Naive B cell (primary cell): ENCODE data around the gene CADPS. TPM values are rescaled to one million over a fixed set of nuclear protein-coding genes. Genes with fewer than 3 reads are reported as not detected.

Experiments
- ATAC-seq, 2 donors: fragments of 150-1000 bp; cut with Tn5 transposase; 2 replicates each; pipeline ENCODE4 v1.10.0; 2021; ENCODE audit warnings: low read depth in 2 of 2, mild to moderate bottlenecking in 2 of 2, moderate library complexity in 2 of 2
- DNase-seq: peaks from one replicate; pipeline ENCODE4 v3.0.0; 2022
- H3K27ac Mint-ChIP-seq, 6 donors: one replicate each; pipeline ENCODE4 v1.8.0; 2020 to 2022; ENCODE audit warnings: mild to moderate bottlenecking in 6 of 6, mixed read lengths in 6 of 6, moderate library complexity in 5 of 6, inconsistent platforms in 2 of 6
- H3K27me3 Mint-ChIP-seq, 3 donors: one replicate each; pipeline ENCODE4 v1.8.0; 2021 to 2022; ENCODE audit warnings: mixed read lengths in 3 of 3, mild to moderate bottlenecking in 1 of 3
- H3K36me3 Mint-ChIP-seq, 2 donors: one replicate each; pipeline ENCODE4 v1.8.0; 2020 to 2022; ENCODE audit warnings: mixed read lengths in 2 of 2, inconsistent platforms in 1 of 2, mild to moderate bottlenecking in 1 of 2
- H3K4me1 Mint-ChIP-seq, 3 donors: one replicate each; pipeline ENCODE4 v1.8.0; 2020 to 2022; ENCODE audit warnings: mixed read lengths in 3 of 3, inconsistent platforms in 1 of 3, mild to moderate bottlenecking in 1 of 3, moderate library complexity in 1 of 3
- H3K4me3 Mint-ChIP-seq, 8 donors: one replicate each; pipeline ENCODE4 v1.8.0; 2020 to 2022; ENCODE audit warnings: mild to moderate bottlenecking in 8 of 8, mixed read lengths in 8 of 8, moderate library complexity in 8 of 8, inconsistent platforms in 2 of 8
- H3K9me3 Mint-ChIP-seq, 7 donors: one replicate each; pipeline ENCODE4 v1.8.0; 2020 to 2022; ENCODE audit warnings: mixed read lengths in 7 of 7, mild to moderate bottlenecking in 5 of 7, inconsistent platforms in 2 of 7, moderate library complexity in 1 of 7
- polyA plus RNA-seq, 6 donors: library from polyadenylated mRNA; unstranded; fragments of 300-500 nt; fragmentation: Illumina TruSeq; gene quantifications; one replicate each; pipeline ENCODE4 v1.2.3, GENCODE V29; 2021; ENCODE audit warnings: low read depth in 6 of 6

The CADPS gene
- polyA plus RNA-seq, 6 donors from 2014 or later = not detected

- ATAC-seq (no peak), DNase-seq (no peak)
- Mint-ChIP-seq H3K4me3 (peak overlapping the region in 1 of 8 donors; percentile 1), H3K27ac (no peak overlapping the region), H3K4me1 (no peaks in the 10 kb centered on the region), H3K27me3 (no peaks in the 10 kb centered on the region), H3K9me3 (peaks cover 0 to 3% (median 0%) of the 10 kb centered on the region in 7 donors), H3K36me3 (no peaks in the 10 kb centered on the region)
Measured at GRCh38 chr3:62732183-62732904, 142.9 kb downstream of the CADPS start.

- Mint-ChIP-seq H3K4me3 (no peak overlapping the region), H3K27me3 (no peaks in the 10 kb centered on the region), H3K27ac (no peak overlapping the region), H3K36me3 (no peaks in the 10 kb centered on the region), H3K4me1 (no peaks in the 10 kb centered on the region), H3K9me3 (peaks cover 0 to 4% (median 0%) of the 10 kb centered on the region in 7 donors)
- ATAC-seq = no peak
- no peak for DNase-seq
Measured at GRCh38 chr3:62727981-62728380, 147.2 kb downstream of the CADPS start.

- Mint-ChIP-seq H3K4me3 (no peak overlapping the region), H3K9me3 (peaks cover 0 to 4% (median 0%) of the 10 kb centered on the region in 7 donors), H3K36me3 (no peaks in the 10 kb centered on the region), H3K27me3 (no peaks in the 10 kb centered on the region), H3K4me1 (no peaks in the 10 kb centered on the region), H3K27ac (no peak overlapping the region)
- ATAC-seq = no peak
- no peak for DNase-seq
Measured at GRCh38 chr3:62727536-62727935, 147.7 kb downstream of the CADPS start.

GRCh38 chr3:62724503-62724902 lies 150.7 kb downstream of the CADPS start:
- H3K4me3 Mint-ChIP-seq = no peak overlapping the region
- H3K4me1 Mint-ChIP-seq = no peaks in the 10 kb centered on the region
- peaks cover 0 to 4% (median 0%) of the 10 kb centered on the region in 7 donors for H3K9me3 Mint-ChIP-seq
- no peaks in the 10 kb centered on the region for H3K36me3 Mint-ChIP-seq
- H3K27ac Mint-ChIP-seq = no peak overlapping the region
- H3K27me3 Mint-ChIP-seq = no peaks in the 10 kb centered on the region
- no peak for DNase-seq
- ATAC-seq = no peak

GRCh38 chr3:62723914-62724217 lies 151.3 kb downstream of the CADPS start:
- peaks cover 0 to 4% (median 0%) of the 10 kb centered on the region in 3 donors for H3K27me3 Mint-ChIP-seq
- no peak overlapping the region for H3K27ac Mint-ChIP-seq
- no peak overlapping the region for H3K4me3 Mint-ChIP-seq
- no peaks in the 10 kb centered on the region for H3K36me3 Mint-ChIP-seq
- ATAC-seq (no peak), DNase-seq (no peak)
- no peaks in the 10 kb centered on the region for H3K4me1 Mint-ChIP-seq
- H3K9me3 Mint-ChIP-seq = peaks cover 0 to 4% (median 0%) of the 10 kb centered on the region in 7 donors

GRCh38 chr3:62723166-62723913 lies 151.9 kb downstream of the CADPS start:
- H3K4me3 Mint-ChIP-seq = no peak overlapping the region
- H3K36me3 Mint-ChIP-seq = no peaks in the 10 kb centered on the region
- ATAC-seq (no peak), DNase-seq (no peak)
- H3K9me3 Mint-ChIP-seq = peaks cover 0 to 4% (median 0%) of the 10 kb centered on the region in 7 donors
- H3K27ac Mint-ChIP-seq = no peak overlapping the region
- peaks cover 0 to 4% (median 0%) of the 10 kb centered on the region in 3 donors for H3K27me3 Mint-ChIP-seq
- no peaks in the 10 kb centered on the region for H3K4me1 Mint-ChIP-seq

- Mint-ChIP-seq H3K36me3 (no peaks in the 10 kb centered on the region), H3K27me3 (peaks cover 0 to 4% (median 0%) of the 10 kb centered on the region in 3 donors), H3K4me1 (no peaks in the 10 kb centered on the region), H3K9me3 (peaks cover 0 to 7% (median 0%) of the 10 kb centered on the region in 7 donors), H3K4me3 (no peak overlapping the region), H3K27ac (no peak overlapping the region)
- no peak for DNase-seq
- ATAC-seq = no peak
Measured at GRCh38 chr3:62722344-62722743, 152.9 kb downstream of the CADPS start.

GRCh38 chr3:62718515-62719320 lies 156.5 kb downstream of the CADPS start:
- Mint-ChIP-seq H3K4me3 (no peak overlapping the region), H3K4me1 (no peaks in the 10 kb centered on the region), H3K27me3 (peaks cover 0 to 4% (median 0%) of the 10 kb centered on the region in 3 donors), H3K27ac (no peak overlapping the region), H3K36me3 (no peaks in the 10 kb centered on the region), H3K9me3 (peaks cover 0 to 8% (median 0%) of the 10 kb centered on the region in 7 donors)
- ATAC-seq (no peak), DNase-seq (no peak)

GRCh38 chr3:62718011-62718410 lies 157.2 kb downstream of the CADPS start:
- Mint-ChIP-seq H3K27me3 (peaks cover 0 to 4% (median 0%) of the 10 kb centered on the region in 3 donors), H3K27ac (no peak overlapping the region), H3K4me1 (no peaks in the 10 kb centered on the region), H3K36me3 (no peaks in the 10 kb centered on the region), H3K9me3 (peaks cover 0 to 8% (median 0%) of the 10 kb centered on the region in 7 donors), H3K4me3 (no peak overlapping the region)
- DNase-seq = no peak
- no peak for ATAC-seq

GRCh38 chr3:62712746-62713145 lies 162.5 kb downstream of the CADPS start:
- no peaks in the 10 kb centered on the region for H3K4me1 Mint-ChIP-seq
- H3K36me3 Mint-ChIP-seq = no peaks in the 10 kb centered on the region
- no peaks in the 10 kb centered on the region for H3K27me3 Mint-ChIP-seq
- ATAC-seq (no peak), DNase-seq (no peak)
- peaks cover 0 to 5% (median 0%) of the 10 kb centered on the region in 7 donors for H3K9me3 Mint-ChIP-seq
- H3K4me3 Mint-ChIP-seq = no peak overlapping the region
- no peak overlapping the region for H3K27ac Mint-ChIP-seq

GRCh38 chr3:62710751-62711150 lies 164.5 kb downstream of the CADPS start:
- no peaks in the 10 kb centered on the region for H3K36me3 Mint-ChIP-seq
- no peak overlapping the region for H3K4me3 Mint-ChIP-seq
- H3K27ac Mint-ChIP-seq = no peak overlapping the region
- DNase-seq (no peak), ATAC-seq (no peak)
- H3K9me3 Mint-ChIP-seq = no peaks in the 10 kb centered on the region
- no peaks in the 10 kb centered on the region for H3K27me3 Mint-ChIP-seq
- no peaks in the 10 kb centered on the region for H3K4me1 Mint-ChIP-seq

GRCh38 chr3:62708638-62709373 lies 166.4 kb downstream of the CADPS start:
- H3K27me3 Mint-ChIP-seq = no peaks in the 10 kb centered on the region
- H3K9me3 Mint-ChIP-seq = peaks cover 0 to 4% (median 0%) of the 10 kb centered on the region in 7 donors
- DNase-seq (no peak), ATAC-seq (no peak)
- H3K27ac Mint-ChIP-seq = no peak overlapping the region
- H3K36me3 Mint-ChIP-seq = no peaks in the 10 kb centered on the region
- H3K4me1 Mint-ChIP-seq = no peaks in the 10 kb centered on the region
- no peak overlapping the region for H3K4me3 Mint-ChIP-seq

- Mint-ChIP-seq H3K4me1 (no peaks in the 10 kb centered on the region), H3K9me3 (peaks cover 0 to 4% (median 0%) of the 10 kb centered on the region in 7 donors), H3K27ac (no peak overlapping the region), H3K4me3 (no peak overlapping the region), H3K27me3 (no peaks in the 10 kb centered on the region), H3K36me3 (no peaks in the 10 kb centered on the region)
- ATAC-seq (no peak), DNase-seq (no peak)
Measured at GRCh38 chr3:62705721-62706120, 169.5 kb downstream of the CADPS start.
